ENCODE measurements around the gene PDE6D. TPM values are rescaled to one million over a fixed set of nuclear protein-coding genes. Genes with fewer than 3 reads are reported as not detected.

The PDE6D gene
- total and polyA plus RNA-seq, 2 donors (not counting 1 experiment from before 2014, with no cell fraction given): 31.9 to 36.5 TPM

- intact Hi-C loops (cut with micrococcal nuclease): no loop called here
- H3K9ac ChIP-seq (ENCODE audit: low read length): no peak overlapping the region
- peaks cover 0 to 19% (median 5%) of the 10 kb centered on the region in 3 donors for H3K9me3 ChIP-seq (ENCODE audit: control extremely low read depth in 1 of 3, control insufficient read depth in 2 of 3, insufficient read depth in 1 of 3, low read length in 2 of 3)
- H4K20me1 ChIP-seq (ENCODE audit: control insufficient read depth, insufficient read depth, low read length, poor library complexity, severe bottlenecking): no peaks in the 10 kb centered on the region
- H3K36me3 ChIP-seq (replicated peaks in 1 of 2; ENCODE audit: control extremely low read depth in 1 of 2, control insufficient read depth in 1 of 2, extremely low read depth in 1 of 2, insufficient read depth in 2 of 2, low read length in 1 of 2): no peaks in the 10 kb centered on the region
- no peak overlapping the region for H3K4me3 ChIP-seq (ENCODE audit: control extremely low read depth in 1 of 5, extremely low read depth in 1 of 5, insufficient read depth in 1 of 5, low read depth in 2 of 5, low read length in 4 of 5)
- no peak overlapping the region for H3K27ac ChIP-seq (ENCODE audit: low read length in 2 of 2)
- peak overlapping the region; percentile 2 for H3K4me3 Mint-ChIP-seq
- CTCF ChIA-PET: interaction anchor here (1.0 to 11.9 kb wide), 5 partner anchors 39 to 203 kb away, joined by 3 to 785 read pairs (median 4); partner anchors contain the start of gene PDE6D
- ATAC-seq (ENCODE audit: low read depth) (no peak), DNase-seq (no peak)
- H3K27me3 Mint-ChIP-seq: no peaks in the 10 kb centered on the region
- H3K9me3 Mint-ChIP-seq (ENCODE audit: insufficient read depth): no peaks in the 10 kb centered on the region
- H3K4me2 ChIP-seq (replicated peaks; ENCODE audit: low read depth, low read length, poor library complexity, severe bottlenecking): peak overlapping the region; percentile 29
- no peak overlapping the region for H3K27ac Mint-ChIP-seq
- H3K27me3 ChIP-seq (replicated peaks in 1 of 4; ENCODE audit: control extremely low read depth in 1 of 4, control insufficient read depth in 3 of 4, insufficient read depth in 4 of 4, low read length in 3 of 4): no peaks in the 10 kb centered on the region
- TF ChIP-seq EZH2 (IDR thresholded peaks at IDR 0.05; ENCODE audit: borderline replicate concordance, insufficient read depth, low read depth, low read length, poor library complexity, severe bottlenecking): no peak
- no peak for TF ChIP-seq CTCF (IDR thresholded peaks at IDR 0.05)
- H3K79me2 ChIP-seq (ENCODE audit: control insufficient read depth, insufficient read depth, low read length): peaks cover 3% of the 10 kb centered on the region
- H2AFZ ChIP-seq (ENCODE audit: insufficient read depth, low read depth, low read length, poor library complexity, severe bottlenecking): no peak overlapping the region
- 98% methylated on average over 6 of the region's 7 CpGs for WGBS (ENCODE audit: insufficient coverage)
- POLR2A ChIA-PET: interaction anchor here (1.5 to 1.6 kb wide), 2 partner anchors 64 to 109 kb away, joined by 5 to 6 read pairs; no protein-coding TSS in a partner anchor
- peaks cover 26 to 37% of the 10 kb centered on the region in 2 donors for H3K4me1 ChIP-seq (ENCODE audit: control insufficient read depth in 2 of 2, insufficient read depth in 2 of 2, low read length in 2 of 2)
- peaks cover 46% of the 10 kb centered on the region for H3K4me1 Mint-ChIP-seq
These were observed 60.6 kb downstream of the PDE6D start for GRCh38 chr2:231720292-231720986.

GRCh38 chr2:231718799-231719198 lies 62.3 kb downstream of the PDE6D start:
- 91% methylated on average over 6 of the region's 6 CpGs for WGBS (ENCODE audit: insufficient coverage)
- Mint-ChIP-seq H3K4me3 (no peak overlapping the region), H3K27me3 (no peaks in the 10 kb centered on the region), H3K4me1 (peaks cover 61% of the 10 kb centered on the region), H3K27ac (peak overlapping the region; percentile 20), H3K9me3 (ENCODE audit: insufficient read depth) (no peaks in the 10 kb centered on the region)
- ATAC-seq (ENCODE audit: low read depth) (no peak), DNase-seq (no peak)
- H3K9ac ChIP-seq (ENCODE audit: low read length): no peak overlapping the region
- no peaks in the 10 kb centered on the region for H3K27me3 ChIP-seq (replicated peaks in 1 of 4; ENCODE audit: control extremely low read depth in 1 of 4, control insufficient read depth in 3 of 4, insufficient read depth in 4 of 4, low read length in 3 of 4)
- ChIA-PET POLR2A (interaction anchor here (2.8 kb wide), 1 partner anchor 104 kb away, joined by 19 read pairs; no protein-coding TSS in a partner anchor), CTCF (interaction anchor here (7.9 to 11.9 kb wide), 3 partner anchors 37 to 108 kb away, joined by 122 to 785 read pairs (median 320); no protein-coding TSS in a partner anchor)
- no peak overlapping the region for H3K27ac ChIP-seq (ENCODE audit: low read length in 2 of 2)
- peak overlapping the region; percentile 41 for H3K4me2 ChIP-seq (replicated peaks; ENCODE audit: low read depth, low read length, poor library complexity, severe bottlenecking)
- H3K79me2 ChIP-seq (ENCODE audit: control insufficient read depth, insufficient read depth, low read length): peaks cover 15% of the 10 kb centered on the region
- peaks cover 12% of the 10 kb centered on the region for H4K20me1 ChIP-seq (ENCODE audit: control insufficient read depth, insufficient read depth, low read length, poor library complexity, severe bottlenecking)
- TF ChIP-seq EZH2 (IDR thresholded peaks at IDR 0.05; ENCODE audit: borderline replicate concordance, insufficient read depth, low read depth, low read length, poor library complexity, severe bottlenecking): no peak
- TF ChIP-seq CTCF (IDR thresholded peaks at IDR 0.05): no peak
- intact Hi-C loops (cut with micrococcal nuclease): no loop called here
- H2AFZ ChIP-seq (ENCODE audit: insufficient read depth, low read depth, low read length, poor library complexity, severe bottlenecking): no peak overlapping the region
- H3K4me3 ChIP-seq (ENCODE audit: control extremely low read depth in 1 of 5, extremely low read depth in 1 of 5, insufficient read depth in 1 of 5, low read depth in 2 of 5, low read length in 4 of 5): no peak overlapping the region
- peaks cover 0 to 8% of the 10 kb centered on the region in 2 experiments for H3K36me3 ChIP-seq (replicated peaks in 1 of 2; ENCODE audit: control extremely low read depth in 1 of 2, control insufficient read depth in 1 of 2, extremely low read depth in 1 of 2, insufficient read depth in 2 of 2, low read length in 1 of 2)
- H3K9me3 ChIP-seq (ENCODE audit: control extremely low read depth in 1 of 3, control insufficient read depth in 2 of 3, insufficient read depth in 1 of 3, low read length in 2 of 3): peaks cover 0 to 19% (median 5%) of the 10 kb centered on the region in 3 donors
- peaks cover 38 to 53% of the 10 kb centered on the region in 2 donors for H3K4me1 ChIP-seq (ENCODE audit: control insufficient read depth in 2 of 2, insufficient read depth in 2 of 2, low read length in 2 of 2)
